ENCODE results near the gene HSD3B7. TPM values are rescaled to one million over a fixed set of nuclear protein-coding genes. Genes with fewer than 3 reads are reported as not detected.

The HSD3B7 gene
- total RNA-seq, 1 experiment from 2014 or later: 5.4 TPM

- CTCF ChIA-PET: no interaction called here
- no TSS peak for BruUV-seq (replicated peaks)
- no peaks in the 10 kb centered on the region for H3K27me3 ChIP-seq (ENCODE audit: control insufficient read depth, insufficient read depth, low read length)
- ATAC-seq (no peak), DNase-seq (ENCODE audit: low read depth, low spot score) (no peak)
- POLR2A ChIA-PET: no interaction called here
- intact Hi-C loops (cut with micrococcal nuclease; ENCODE audit: unreplicated experiment): no loop called here
- H3K4me3 ChIP-seq (ENCODE audit: low read depth in 2 of 2, low read length in 2 of 2): no peak overlapping the region; a peak in 1 of 4 replicates
- in situ Hi-C loops (cut with HindIII; ENCODE audit: low pct_unique_long_range_greater_than_20kb, low sequenced_read_pairs): no loop called here
- TF ChIP-seq CTCF (IDR thresholded peaks at IDR 0.05) (no peak), POLR2AphosphoS5 (IDR thresholded peaks at IDR 0.05; ENCODE audit: low read depth, low read length) (no peak), SIN3A (IDR thresholded peaks at IDR 0.05; ENCODE audit: borderline replicate concordance, insufficient read depth, low read depth, low read length) (no peak), TCF7L2 (IDR thresholded peaks at IDR 0.05; ENCODE audit: low read depth, low read length) (no peak), REST (IDR thresholded peaks at IDR 0.05; ENCODE audit: insufficient read depth in 1 of 2, low read depth in 2 of 2, low read length in 1 of 2) (no peak)
- peaks cover 6% of the 10 kb centered on the region; the same call in 1 of the 2 replicates for H3K4me1 ChIP-seq (ENCODE audit: control insufficient read depth, insufficient read depth, low read length)
- H3K27ac ChIP-seq (ENCODE audit: low read length): no peak overlapping the region
- no peaks in the 10 kb centered on the region for H3K36me3 ChIP-seq (ENCODE audit: control insufficient read depth, insufficient read depth, low read length)
- H3K9me3 ChIP-seq (ENCODE audit: control insufficient read depth, insufficient read depth, low read depth, low read length): no peaks in the 10 kb centered on the region
Measured at GRCh38 chr16:31009120-31009519, 24.1 kb downstream of the HSD3B7 start.

- intact Hi-C loops (cut with micrococcal nuclease; ENCODE audit: unreplicated experiment): no loop called here
- 0 out of 2 replicates have a peak, but pooled peaks have one; percentile 20 for ATAC-seq
- Histone ChIP-seq H3K4me3 (ENCODE audit: low read depth in 2 of 2, low read length in 2 of 2) (peak overlapping the region in 1 of 2 experiments; percentile 17; a peak in 1 of 4 replicates), H3K4me1 (ENCODE audit: control insufficient read depth, insufficient read depth, low read length) (peaks cover 6% of the 10 kb centered on the region; the same call in 1 of the 2 replicates), H3K27me3 (ENCODE audit: control insufficient read depth, insufficient read depth, low read length) (no peaks in the 10 kb centered on the region), H3K36me3 (ENCODE audit: control insufficient read depth, insufficient read depth, low read length) (no peaks in the 10 kb centered on the region), H3K9me3 (ENCODE audit: control insufficient read depth, insufficient read depth, low read depth, low read length) (no peaks in the 10 kb centered on the region), H3K27ac (ENCODE audit: low read length) (no peak overlapping the region)
- TF ChIP-seq TCF7L2 (IDR thresholded peaks at IDR 0.05; ENCODE audit: low read depth, low read length) (no peak), POLR2AphosphoS5 (IDR thresholded peaks at IDR 0.05; ENCODE audit: low read depth, low read length) (no peak), CTCF (IDR thresholded peaks at IDR 0.05) (no peak), REST (IDR thresholded peaks at IDR 0.05; ENCODE audit: insufficient read depth in 1 of 2, low read depth in 2 of 2, low read length in 1 of 2) (no peak), SIN3A (IDR thresholded peaks at IDR 0.05; ENCODE audit: borderline replicate concordance, insufficient read depth, low read depth, low read length) (no peak)
- ChIA-PET CTCF (no interaction called here), POLR2A (no interaction called here)
- DNase-seq (ENCODE audit: low read depth, low spot score): no peak
- BruUV-seq (replicated peaks): no TSS peak
- in situ Hi-C loops (cut with HindIII; ENCODE audit: low pct_unique_long_range_greater_than_20kb, low sequenced_read_pairs): no loop called here
Measured at GRCh38 chr16:31009894-31010584, 25.0 kb downstream of the HSD3B7 start.
